LoVo (cell line): Measurements from ENCODE around the gene KIAA1191.
"Not testable (repeated sequence)": the region's sequence is repeated elsewhere in the genome, so short reads cannot be mapped to it uniquely, and the experiment has no call there.

Experiments used
- DNase-seq: peaks from one replicate; pipeline ENCODE4 v3.0.0-alpha.2; 2016; ENCODE audit warnings: low spot score

The KIAA1191 gene

DNA sequence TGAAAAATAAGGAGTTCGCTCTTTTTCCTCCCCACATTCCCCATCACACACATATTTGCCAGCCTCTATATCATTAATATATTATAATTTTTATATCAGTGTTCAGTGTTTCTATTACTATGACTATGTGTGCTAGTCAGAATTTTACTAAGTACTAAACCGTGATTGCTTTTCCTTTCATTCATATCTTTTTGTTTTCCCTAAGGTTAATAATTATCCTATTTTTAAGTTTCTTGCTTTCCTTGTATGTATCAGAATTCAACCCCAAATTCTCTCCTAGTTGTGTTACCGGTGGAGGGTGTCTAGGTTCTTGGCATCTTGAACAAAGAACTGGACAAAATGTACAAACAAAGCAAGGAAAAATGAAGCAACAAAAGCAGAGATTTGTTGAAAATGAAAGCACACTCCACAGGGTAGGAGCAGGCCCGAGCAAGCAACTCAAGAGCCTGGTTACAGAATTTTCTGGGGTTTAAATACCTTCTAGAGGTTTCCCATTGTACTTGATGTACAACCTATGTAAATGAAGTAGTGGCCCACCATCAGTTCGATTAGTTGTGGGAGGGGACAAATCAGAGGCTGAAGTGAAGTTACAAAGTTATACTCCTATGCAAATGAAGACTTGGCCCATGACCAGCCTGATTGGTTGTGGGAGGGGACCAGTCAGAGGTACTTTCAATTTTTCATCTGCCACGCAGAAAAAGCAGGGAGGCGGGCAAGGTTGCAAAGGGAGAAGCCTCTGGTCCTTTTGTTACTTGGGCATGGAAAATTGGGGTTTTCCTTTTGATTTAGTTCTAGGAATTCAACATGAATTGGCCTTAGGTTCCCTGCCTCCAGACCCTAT lies 43.8 kb downstream of the KIAA1191 start:
- no peak for DNase-seq

DNA sequence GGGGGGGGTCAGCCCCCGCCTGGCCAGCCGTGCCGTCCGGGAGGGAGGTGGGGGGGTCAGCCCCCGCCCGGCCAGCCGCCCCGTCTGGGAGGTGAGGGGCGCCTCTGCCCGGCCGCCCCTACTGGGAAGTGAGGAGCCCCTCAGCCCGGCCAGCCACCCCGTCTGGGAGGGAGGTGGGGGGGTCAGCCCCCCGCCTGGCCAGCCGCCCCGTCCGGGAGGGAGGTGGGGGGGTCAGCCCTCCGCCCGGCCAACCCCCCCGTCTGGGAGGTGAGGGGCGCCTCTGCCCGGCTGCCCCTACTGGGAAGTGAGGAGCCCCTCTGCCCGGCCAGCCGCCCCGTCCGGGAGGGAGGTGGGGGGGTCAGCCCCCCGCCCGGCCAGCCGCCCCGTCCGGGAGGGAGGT lies 56.2 kb downstream of the KIAA1191 start:
- DNase-seq, result not testable (repeated sequence)
